Nephron (organoid): ENCODE results near the gene GBP4.

Source experiments
- H3K27ac Mint-ChIP-seq, 3 experiments: 2 replicates each; pipeline ENCODE4 v1.8.0; 2020; ENCODE audit warnings: mixed read lengths in 3 of 3, mild to moderate bottlenecking in 2 of 3, moderate library complexity in 1 of 3
- H3K27me3 Mint-ChIP-seq: 2 replicates; pipeline ENCODE4 v1.8.0; 2021; ENCODE audit warnings: low read depth, mild to moderate bottlenecking, moderate library complexity, mixed read lengths
- H3K36me3 Mint-ChIP-seq: 2 replicates; pipeline ENCODE4 v1.8.0; 2020; ENCODE audit warnings: low read depth, mixed read lengths
- H3K4me1 Mint-ChIP-seq: 2 replicates; pipeline ENCODE4 v1.8.0; 2020; ENCODE audit warnings: mixed read lengths
- H3K4me3 Mint-ChIP-seq, 3 experiments: 2 replicates each; pipeline ENCODE4 v1.8.0; 2020; ENCODE audit warnings: mild to moderate bottlenecking in 3 of 3, mixed read lengths in 3 of 3, moderate library complexity in 2 of 3
- H3K9me3 Mint-ChIP-seq: 2 replicates; pipeline ENCODE4 v1.8.0; 2020; ENCODE audit warnings: mixed read lengths
- CTCF ChIP-seq, 3 experiments: fragments of 200-600 bp; sonication (generic); IDR thresholded peaks; one replicate each; pipeline ENCODE4 v1.5.0; 2021; ENCODE audit warnings: antibody characterized with exemption in 3 of 3; ENCODE audit not compliant: unreplicated experiment in 3 of 3

Gene GBP4

GRCh38 chr1:89142160-89142559 lies 56.6 kb downstream of the GBP4 start:
- Mint-ChIP-seq H3K4me1 (no peaks in the 10 kb centered on the region), H3K9me3 (peaks cover 15% of the 10 kb centered on the region), H3K36me3 (no peaks in the 10 kb centered on the region), H3K27ac (no peak overlapping the region), H3K4me3 (no peak overlapping the region), H3K27me3 (no peaks in the 10 kb centered on the region)
- TF ChIP-seq CTCF (IDR thresholded peaks at IDR 0.05; ENCODE audit: unreplicated experiment in 3 of 3) = no peak

GRCh38 chr1:89133747-89134146 lies 65.0 kb downstream of the GBP4 start:
- H3K36me3 Mint-ChIP-seq = no peaks in the 10 kb centered on the region
- H3K9me3 Mint-ChIP-seq = peaks cover 28% of the 10 kb centered on the region
- H3K4me1 Mint-ChIP-seq = no peaks in the 10 kb centered on the region
- no peak for TF ChIP-seq CTCF (IDR thresholded peaks at IDR 0.05; ENCODE audit: unreplicated experiment in 3 of 3)
- H3K27me3 Mint-ChIP-seq = peaks cover 4% of the 10 kb centered on the region
- H3K4me3 Mint-ChIP-seq = no peak overlapping the region
- no peak overlapping the region for H3K27ac Mint-ChIP-seq
